ENCODE measurements around the gene THRSP.
"Not testable (repeated sequence)": the region's sequence is repeated elsewhere in the genome, so short reads cannot be mapped to it uniquely, and the experiment has no call there.

The THRSP gene

GRCh38 chr11:78062671-78063070 lies 990 bp upstream of the THRSP start:
- no peak for DNase-seq (ENCODE audit: extremely low read depth in 1 of 2, low read depth in 1 of 2)

DNA sequence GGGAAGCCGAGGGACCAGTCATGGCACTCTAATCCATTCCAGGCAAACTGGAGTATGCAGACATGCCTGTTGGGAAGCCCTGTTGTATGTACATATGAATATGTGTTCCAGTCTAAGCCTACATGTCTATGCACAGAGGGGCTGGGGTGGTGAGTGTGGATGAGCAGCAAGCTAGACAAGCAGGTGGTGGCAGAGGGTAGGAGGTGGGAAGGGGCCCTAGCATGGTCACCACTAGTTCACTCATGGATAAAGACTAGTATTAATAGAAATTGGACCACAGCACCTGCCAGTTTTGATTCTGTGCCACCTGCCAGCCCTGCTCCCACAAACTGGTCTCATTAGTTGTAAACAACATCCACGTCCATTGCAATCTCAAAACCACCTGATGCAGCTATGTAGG lies 1.5 kb downstream of the THRSP start:
- no peak for DNase-seq (ENCODE audit: extremely low read depth in 1 of 2, low read depth in 1 of 2)

DNA sequence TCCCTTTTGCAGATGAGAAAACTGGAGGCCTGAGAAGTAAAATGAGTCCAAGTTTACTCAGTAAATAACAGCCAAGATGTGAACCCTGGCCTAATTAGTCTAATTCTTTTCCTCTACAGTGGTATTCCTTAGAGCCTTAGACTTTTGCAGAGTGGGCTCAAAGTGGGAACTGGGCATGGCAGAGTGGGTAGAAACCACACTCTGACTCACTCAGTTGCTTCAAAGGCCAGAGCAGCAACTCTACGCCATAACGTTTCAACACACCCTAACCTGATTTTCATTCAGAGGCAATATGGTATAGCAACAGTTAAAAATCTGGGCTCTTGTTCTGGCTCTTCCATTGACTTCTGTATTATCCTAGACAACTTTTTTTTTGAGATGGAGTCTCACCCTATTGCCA lies 2.8 kb downstream of the THRSP start:
- no peak for DNase-seq (ENCODE audit: extremely low read depth in 1 of 2, low read depth in 1 of 2)

- no peak for DNase-seq (ENCODE audit: extremely low read depth in 1 of 2, low read depth in 1 of 2)
Measured at GRCh38 chr11:78067704-78068103, 4.0 kb downstream of the THRSP start.

GRCh38 chr11:78069465-78069864 lies 5.8 kb downstream of the THRSP start:
- DNase-seq (ENCODE audit: extremely low read depth in 1 of 2, low read depth in 1 of 2): no peak

- DNase-seq (ENCODE audit: extremely low read depth in 1 of 2, low read depth in 1 of 2): no peak
Measured at GRCh38 chr11:78070621-78071020, 7.0 kb downstream of the THRSP start.

GRCh38 chr11:78071717-78072116 lies 8.1 kb downstream of the THRSP start:
- DNase-seq (ENCODE audit: extremely low read depth in 1 of 2, low read depth in 1 of 2): no peak

DNA sequence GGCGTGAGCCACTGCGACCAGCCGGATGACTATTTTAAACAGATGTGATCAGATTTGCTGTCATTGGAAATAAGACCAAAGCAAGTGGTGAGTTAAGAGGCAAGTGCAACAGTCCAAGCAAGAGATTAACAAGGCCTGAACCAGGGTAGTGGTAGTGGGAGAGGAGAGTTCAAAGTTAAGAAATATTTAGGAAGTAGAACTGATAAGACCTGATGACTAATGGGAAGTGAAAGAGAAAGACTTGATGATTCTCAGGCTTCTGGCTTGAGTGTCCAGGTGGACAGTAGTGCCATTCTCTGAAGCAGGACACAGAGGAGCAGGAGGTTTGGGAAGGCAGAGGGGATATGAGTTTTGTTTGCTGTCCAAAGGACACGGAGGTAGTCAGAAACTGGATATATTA lies 8.8 kb downstream of the THRSP start:
- DNase-seq (ENCODE audit: extremely low read depth in 1 of 2, low read depth in 1 of 2): no peak

DNA sequence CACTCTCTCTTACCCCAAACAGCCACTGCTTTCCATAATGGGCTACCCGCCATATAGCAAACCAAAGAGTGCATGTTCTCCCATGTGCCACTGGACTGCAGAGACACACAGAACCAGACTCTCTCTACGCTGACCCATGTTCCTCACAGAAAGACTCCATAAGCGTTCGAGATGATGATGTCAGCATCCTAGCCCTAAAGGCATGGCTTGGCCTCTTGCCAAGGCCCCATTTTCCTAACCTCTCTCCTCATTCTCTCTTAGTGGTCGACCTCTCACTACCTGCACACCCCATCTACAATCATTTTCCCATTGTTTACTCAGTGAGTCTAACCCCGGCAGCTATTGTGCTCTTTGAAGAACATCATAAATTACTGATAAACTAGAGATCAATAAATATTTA lies 11.1 kb downstream of the THRSP start:
- DNase-seq (ENCODE audit: extremely low read depth in 1 of 2, low read depth in 1 of 2): no peak

DNA sequence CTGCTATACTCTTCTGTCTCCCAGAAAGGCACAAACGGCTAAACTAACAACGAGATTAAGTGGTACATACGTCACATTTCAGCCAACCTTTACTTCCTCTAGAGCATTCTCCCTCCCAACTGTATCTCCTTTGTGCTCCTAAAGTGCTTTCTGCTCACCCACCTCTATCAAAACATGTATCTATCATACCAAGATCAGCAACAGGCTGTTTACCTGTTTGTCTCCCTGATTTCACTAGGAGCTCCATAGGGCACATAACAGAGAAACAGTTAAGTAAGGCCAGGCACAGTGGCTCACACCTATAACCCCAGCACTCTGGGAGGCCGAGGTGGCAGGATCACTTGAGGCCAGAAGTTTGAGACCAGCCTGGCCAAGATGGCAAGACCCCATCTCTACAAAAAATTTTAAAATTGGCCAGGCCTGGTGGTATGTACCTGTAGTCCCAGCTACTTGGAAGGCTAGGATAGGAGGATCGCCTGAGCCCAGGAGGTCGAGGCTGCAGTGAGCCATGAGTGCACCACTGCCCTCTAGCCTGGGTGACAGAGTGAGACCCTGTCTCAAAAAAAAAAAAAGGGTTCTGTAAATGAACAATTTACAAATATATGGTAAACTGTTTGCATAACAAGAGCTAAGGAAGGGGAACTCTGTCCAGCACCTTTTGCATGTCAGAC lies 13.2 kb downstream of the THRSP start:
- DNase-seq (ENCODE audit: extremely low read depth in 1 of 2, low read depth in 1 of 2): no peak

DNA sequence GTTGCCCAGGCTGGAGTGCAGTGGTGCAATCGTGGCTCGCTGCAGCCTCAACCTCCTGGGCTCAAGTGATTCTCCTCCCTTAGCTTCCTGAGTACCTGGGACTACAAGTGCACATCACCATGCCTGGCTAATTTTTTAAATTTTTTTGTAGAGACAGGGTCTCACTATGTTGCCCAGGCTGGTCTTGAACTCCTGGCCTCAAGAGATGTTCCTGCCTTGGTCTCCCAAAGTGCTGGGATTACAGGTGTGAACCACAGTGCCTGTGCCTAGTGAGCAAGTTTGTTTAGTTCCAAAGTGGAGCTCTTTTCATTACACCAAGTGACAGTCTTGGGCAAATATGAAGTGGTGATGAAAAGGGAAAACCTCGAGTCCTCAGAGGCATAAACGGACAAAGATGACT lies 13.9 kb downstream of the THRSP start:
- DNase-seq (ENCODE audit: extremely low read depth in 1 of 2, low read depth in 1 of 2): not testable (repeated sequence)

DNA sequence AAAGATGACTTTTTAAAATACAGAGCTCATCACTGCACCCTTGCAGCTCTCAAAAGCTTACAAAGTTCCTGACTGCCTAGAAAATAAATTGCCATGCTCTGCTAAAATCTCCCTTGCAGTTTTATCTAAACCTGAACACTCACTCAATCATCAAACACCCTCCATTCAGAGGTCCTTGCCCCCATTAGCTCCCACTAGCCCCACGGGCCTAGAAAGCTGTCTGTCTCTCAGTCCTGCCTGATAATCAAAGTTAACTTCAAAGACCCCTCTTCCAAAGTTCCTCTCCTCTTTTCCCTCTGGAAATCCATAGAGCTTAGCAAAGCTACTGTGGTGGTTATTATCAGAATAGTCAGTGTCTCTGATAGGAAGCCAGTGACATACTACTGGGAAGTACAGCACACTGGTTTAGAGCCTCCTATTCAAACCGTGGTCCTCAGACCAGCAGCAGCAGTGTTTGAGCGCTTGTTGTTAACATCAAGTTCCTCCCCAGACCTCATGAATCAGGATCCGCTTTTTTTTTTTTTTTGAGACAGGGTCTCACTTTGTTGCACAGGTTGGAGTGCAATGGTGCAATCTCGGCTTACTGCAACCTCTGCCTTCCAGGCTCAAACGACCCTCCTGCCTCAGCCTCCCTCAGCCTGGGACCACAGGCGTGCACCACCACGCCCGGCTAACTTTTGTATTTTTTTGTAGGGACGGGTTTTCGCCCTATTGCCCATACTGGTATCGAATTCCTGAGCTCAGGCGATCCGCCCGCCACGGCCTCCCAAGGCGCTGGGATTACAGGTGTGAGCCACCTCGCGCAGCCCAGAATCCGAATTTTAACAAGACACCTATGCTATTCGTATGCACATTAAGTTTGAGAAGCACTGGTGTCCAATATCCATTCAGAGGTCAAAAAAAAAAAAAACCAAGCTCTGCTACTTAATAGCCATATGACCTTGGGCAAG lies 14.8 kb downstream of the THRSP start:
- DNase-seq (ENCODE audit: extremely low read depth in 1 of 2, low read depth in 1 of 2): no peak

GRCh38 chr11:78079232-78080083 lies 15.8 kb downstream of the THRSP start, which contains the start of gene NDUFC2:
Gene NDUFC2 (minus strand): TSS chr11:78079862. CDS start chr11:78079744, 118 bp downstream.
- DNase-seq (ENCODE audit: extremely low read depth in 1 of 2, low read depth in 1 of 2): peak; percentile 51 to 64

DNA sequence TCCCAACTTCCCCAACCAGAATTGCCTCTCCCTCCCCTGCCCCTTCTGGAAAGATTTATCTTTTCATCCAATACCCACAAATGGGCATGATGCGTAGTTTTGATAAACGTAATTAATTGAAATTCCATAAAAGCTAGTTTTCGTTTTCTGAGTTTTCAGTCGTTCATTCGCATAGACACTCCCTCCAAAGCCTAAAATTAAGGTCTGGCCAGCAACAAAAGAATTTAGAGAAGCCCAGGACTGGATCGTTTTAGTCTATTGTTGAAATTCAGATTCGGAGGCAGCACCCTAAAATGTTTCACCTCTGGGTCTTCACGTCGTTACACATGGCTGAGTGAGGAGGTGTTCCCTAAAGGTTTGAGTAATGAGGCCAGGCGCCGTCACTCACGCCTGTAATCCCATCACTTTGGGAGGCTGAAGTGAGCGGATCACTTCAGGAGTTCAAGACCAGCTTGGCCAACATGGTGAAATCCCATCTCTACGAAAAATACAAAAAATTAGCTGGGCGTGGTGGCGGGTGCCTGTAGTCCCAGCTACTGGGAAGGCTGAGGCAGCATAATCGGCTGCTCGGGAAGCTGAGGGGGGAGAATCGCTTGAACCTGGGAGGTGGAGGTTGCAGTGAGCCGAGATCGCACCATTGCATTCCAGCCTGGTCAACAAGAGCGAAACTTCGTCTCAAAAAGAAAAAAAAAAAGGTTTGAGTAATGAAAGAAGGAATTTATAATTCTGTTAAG lies 16.6 kb downstream of the THRSP start:
- no peak for DNase-seq (ENCODE audit: extremely low read depth in 1 of 2, low read depth in 1 of 2)

- DNase-seq (ENCODE audit: extremely low read depth in 1 of 2, low read depth in 1 of 2): no peak
Measured at GRCh38 chr11:78080818-78081495, 17.3 kb downstream of the THRSP start.

DNA sequence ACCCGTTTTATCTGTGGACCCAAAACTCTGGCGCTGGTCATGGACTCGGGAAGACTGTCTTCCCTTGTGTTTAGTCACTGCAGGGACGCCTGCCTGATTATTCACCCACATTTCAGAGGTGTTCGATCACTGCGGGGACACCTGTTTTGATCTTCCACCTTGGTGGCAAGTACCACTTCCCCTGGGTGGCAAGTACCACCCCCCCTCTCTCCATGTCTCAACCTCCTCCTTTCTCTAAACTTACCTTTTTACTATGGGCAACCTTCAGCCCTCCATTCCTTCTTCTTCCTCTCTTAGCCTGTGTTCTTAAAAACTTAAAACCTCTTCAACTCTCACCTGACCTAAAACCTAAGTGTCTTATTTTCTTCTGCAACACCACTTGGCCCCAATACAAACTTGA lies 17.9 kb downstream of the THRSP start:
- no peak for DNase-seq (ENCODE audit: extremely low read depth in 1 of 2, low read depth in 1 of 2)

DNA sequence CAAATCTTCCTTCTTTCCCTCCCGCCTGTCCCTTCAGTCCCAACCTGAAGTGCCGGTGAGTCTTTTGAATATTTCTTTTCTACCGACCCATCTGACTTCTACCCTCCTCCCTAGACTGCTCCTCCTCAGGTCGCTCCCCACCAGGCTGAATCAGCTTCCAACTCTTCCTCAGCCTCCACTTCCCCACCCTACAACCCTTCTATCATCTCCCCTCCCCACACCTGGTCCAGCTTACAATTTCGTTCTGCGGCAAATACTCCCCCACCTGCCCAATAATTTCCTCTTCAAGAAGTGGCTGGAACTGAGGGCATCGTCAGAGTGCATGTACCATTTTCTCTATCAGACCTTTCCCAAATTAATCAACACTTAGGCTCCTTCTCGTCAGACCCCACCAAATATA lies 18.5 kb downstream of the THRSP start:
- no peak for DNase-seq (ENCODE audit: extremely low read depth in 1 of 2, low read depth in 1 of 2)

DNA sequence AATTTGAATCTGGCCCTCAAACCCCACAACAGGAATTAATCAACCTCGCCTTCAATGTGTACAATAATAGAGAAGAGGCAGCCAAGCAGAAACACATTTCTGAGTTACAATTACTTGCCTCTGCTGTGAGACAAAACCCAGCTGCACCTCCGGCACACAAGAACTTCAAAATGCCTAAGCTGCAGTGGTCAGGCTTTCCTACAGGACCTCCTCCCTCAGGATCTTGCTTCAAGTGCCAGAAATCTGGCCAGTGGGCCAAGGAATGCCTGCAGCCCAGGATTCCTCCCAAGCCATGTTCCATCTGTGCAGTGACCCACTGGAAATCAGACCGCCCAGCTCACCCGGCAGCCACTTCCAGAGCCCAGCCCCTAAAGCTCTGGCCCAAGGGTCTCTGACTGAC lies 19.4 kb downstream of the THRSP start:
- DNase-seq (ENCODE audit: extremely low read depth in 1 of 2, low read depth in 1 of 2): no peak

- DNase-seq (ENCODE audit: extremely low read depth in 1 of 2, low read depth in 1 of 2): not testable (repeated sequence)
Measured at GRCh38 chr11:78084506-78084905, 20.8 kb downstream of the THRSP start.

DNA sequence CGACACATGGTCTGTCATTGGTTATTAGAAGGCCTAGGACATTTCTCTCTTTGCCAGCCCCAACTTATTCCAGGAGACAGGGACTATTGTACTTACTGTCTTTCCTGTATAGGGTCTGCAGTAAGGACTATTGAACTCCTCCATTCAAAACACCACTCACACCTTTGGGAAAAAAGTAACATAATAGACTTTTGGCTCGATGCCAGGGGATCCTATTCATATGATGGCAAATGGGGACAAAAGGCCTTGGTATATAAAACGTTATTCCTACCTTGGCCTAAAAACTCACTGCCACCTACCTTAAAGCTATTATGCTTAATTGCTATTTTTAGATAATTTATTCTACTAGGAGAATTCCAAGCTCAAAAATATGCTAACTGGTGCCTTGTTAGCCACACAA lies 22.3 kb downstream of the THRSP start:
- no peak for DNase-seq (ENCODE audit: extremely low read depth in 1 of 2, low read depth in 1 of 2)
